Suppressor macrophage (primary cell): ENCODE results near the gene NUP93.
"Not testable (repeated sequence)": the region's sequence is repeated elsewhere in the genome, so short reads cannot be mapped to it uniquely, and the experiment has no call there.

Experiments
- DNase-seq, 4 experiments: peaks; one replicate each; pipeline ENCODE4 v3.0.0-alpha.2; 2020 to 2022

NUP93 gene

DNA sequence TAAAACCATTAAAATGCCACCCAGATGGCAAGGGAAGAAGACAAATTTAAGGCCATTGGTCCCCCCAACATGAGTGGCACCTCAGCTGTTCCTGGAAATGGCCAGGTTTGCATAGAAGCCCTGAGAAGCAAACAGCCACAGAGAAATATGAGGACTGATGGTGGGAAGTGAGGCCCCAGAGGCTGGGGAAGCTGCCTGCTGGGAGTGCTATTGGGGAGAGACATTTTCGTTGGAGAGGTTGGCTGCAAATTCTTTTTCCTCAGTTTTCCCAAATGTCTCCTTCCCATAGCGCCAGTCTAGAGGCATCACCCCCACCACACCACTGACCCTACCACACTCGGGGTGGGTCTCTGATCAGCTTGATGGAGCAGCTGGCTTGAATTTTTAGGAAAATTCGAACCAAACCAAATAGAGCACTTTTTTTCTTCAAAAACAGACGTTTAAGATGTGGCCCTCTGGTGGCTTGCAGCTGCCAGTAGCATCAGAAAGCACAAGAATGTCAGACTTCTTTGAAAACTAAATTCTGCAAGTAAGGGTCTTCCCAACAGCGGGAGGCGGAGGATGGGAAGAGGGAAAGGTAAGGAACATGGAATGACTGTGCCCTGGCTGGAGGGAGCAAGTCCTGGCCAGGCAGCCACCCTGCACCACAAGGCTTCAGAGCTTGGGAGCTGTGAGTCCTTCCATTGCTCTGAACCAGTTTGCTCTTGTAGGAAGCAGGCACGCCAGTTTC lies 121.9 kb downstream of the NUP93 start:
- peak in 1 of 4 experiments; percentile 27 for DNase-seq

DNA sequence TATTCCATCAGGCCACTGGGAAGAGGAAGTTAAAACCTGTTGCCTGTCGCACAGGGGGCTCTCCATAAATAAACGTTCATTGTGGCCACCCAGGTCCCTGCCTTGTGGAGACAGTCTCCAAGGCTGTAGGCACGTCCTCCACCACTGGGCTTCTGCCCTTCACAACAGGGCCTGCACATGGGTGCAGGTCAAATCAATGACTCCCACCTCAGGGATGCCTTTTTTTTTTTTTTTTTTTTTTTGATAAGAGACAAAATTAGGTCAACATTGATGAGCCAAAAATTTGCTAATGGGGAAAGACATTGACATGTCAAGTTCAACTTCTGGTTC lies 122.4 kb downstream of the NUP93 start:
- peak in 3 of 4 experiments; percentile 28 to 35 (median 33) for DNase-seq

DNA sequence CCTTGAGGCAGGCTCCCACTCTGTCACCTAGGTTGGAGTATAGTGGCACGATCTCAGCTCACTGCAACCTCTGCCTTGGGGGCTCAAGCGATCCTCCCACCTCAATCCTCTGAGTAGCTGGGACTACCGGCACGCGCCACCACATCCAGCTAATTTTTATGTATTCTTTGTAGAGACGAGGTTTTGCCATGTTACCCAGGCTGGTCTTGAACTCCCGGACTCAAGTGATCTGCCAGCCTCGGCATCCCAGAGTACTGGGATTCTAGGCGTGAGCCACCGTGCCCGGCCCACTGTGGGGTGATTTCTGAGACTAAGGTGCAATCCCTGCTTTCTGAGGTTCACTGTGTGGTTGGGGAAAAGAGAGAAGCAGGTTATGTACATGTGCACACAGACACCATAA lies 123.0 kb downstream of the NUP93 start:
- DNase-seq: no peak

DNA sequence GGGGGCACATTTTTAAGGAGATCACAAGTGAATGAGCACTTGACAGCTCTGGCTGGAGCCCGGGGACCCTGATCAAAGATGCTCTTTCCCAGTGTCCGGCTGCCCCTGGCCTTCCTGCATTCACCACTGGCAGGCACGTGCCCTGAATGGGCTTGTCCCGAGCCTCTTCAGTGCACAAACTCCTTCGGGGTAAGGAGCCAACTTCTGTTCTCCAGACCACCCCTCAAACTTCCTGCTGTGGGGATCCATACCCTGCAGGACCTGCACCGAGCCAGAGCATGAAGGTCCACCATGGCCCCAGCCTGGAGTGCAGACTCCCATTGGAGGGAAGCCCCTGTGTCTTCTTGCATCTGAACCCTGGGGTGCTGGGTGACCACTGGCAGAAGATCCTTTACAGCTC lies 125.3 kb downstream of the NUP93 start:
- no peak for DNase-seq

DNA sequence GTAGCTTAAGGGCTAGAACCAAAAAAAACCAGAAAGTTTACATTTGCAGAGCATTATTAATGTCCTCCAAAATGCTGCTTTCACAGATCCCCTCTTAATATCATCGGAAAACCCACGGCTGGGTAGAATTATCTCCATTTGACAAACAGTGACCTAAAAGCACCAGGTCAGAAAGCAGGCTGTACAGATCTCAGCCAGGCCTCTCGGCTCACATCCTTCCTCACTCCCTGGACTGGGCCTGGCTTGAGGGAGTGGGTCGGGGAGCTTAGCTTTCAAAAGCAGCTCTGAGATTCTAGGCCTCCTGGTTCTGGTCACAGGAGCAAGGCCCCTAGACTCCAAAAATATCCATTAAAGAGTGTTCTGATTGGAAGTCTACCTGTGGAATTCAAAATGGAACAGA lies 126.0 kb downstream of the NUP93 start:
- DNase-seq: no peak

DNA sequence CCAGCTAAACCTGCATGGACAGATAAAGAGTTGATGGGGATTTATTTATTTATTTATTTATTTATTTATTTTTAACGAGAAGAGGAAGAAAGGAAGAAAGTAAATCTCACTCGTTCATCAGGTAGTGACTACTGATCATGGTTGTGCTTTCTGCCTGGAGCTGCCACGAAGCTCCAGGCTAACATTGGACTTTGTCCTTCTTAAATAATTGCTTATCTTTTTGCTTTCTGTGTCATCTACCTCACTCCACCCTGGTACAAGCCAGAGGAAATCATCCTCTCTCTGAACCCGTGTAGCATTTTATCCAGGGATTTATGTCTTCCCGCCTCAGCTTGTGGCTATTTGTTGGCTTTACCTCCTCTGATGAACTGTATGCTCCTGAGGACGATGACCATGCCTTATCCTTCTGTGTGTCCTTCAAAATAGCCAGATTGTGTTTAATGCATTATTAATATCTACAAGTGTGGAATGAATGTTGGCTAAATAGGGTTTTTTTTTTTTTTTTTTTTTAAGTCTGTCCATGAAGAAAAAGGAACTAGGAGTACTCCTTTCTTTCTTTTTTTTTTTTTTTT lies 127.0 kb downstream of the NUP93 start:
- peak in 1 of 4 experiments; percentile 34 for DNase-seq

DNA sequence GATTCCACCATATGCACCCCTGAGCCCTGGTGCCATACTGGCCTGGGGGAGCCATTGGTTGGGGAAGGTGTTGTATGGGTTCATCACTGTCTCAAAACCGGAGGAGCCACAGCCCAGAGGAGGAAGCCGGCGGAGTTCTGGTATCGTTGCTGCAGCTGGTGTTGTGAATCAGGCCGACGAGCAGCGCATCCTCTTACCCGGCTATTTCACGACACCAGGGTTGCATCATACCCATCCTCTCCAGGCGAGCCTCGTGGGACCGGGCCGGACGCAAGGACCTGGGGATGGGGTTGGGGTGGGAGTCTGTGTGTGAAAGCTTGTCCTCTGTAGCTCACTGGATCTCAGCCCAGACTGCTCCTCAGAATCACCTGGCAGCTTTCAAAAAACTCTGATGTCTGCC lies 128.4 kb downstream of the NUP93 start:
- DNase-seq: peak; percentile 48 to 71 (median 64)

DNA sequence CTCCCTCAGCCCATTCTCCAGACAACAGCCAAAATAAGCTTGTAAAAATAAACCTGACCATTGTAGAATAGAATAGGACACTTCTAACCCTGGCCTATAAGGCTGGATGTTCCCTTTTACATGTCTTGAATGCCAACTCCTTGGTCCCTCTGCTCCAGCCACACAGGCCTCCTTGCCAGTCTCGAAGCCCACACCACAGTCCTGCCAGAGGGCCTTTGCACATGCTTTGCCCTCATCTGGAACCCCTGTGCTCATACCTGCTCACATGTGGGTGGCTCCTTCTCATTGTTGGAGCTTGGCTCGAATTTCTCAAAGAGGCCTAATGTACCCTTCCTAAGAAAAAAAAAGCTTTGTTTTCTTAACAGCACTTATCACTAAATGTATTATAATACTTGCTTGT lies 129.7 kb downstream of the NUP93 start:
- no peak for DNase-seq

DNA sequence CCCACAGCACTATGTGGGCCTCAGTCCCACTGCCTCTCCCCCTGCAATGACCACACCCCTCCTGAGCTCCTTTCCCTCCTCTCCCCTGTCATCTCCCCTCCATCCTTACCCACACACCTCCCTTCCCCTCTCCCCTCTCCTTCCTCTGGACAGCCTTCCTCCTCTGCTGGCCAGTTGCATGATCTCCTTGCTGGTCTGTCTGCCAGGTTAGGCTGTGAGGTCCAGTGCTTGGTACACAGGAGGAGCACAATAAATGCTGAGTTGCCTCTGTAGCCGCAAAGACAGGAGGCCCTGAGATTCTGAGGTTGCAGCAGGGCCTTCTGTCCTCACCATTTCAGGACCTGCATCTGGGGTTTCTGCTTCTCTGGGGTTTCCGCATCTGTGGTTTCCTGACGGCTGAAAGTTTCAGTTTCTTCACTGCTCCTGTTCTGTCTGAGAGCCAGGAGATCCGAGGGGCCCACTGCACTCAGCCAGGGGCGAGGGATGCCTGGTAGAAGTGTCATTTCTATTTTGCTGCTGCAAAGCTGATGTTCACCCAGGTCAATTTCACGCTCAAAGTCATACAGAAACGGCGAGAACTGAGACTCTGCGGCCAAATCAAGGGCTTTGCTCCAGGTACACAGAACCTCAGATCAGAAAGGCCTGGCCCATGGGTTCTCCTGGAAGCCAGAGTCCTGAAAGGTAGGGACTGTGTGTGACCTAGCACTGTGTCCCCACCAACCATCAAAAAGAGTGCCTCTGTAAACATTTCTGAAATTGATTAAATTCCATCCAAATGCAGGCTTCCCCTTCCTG lies 130.5 kb downstream of the NUP93 start:
- peak in 1 of 4 experiments; percentile 48 for DNase-seq

DNA sequence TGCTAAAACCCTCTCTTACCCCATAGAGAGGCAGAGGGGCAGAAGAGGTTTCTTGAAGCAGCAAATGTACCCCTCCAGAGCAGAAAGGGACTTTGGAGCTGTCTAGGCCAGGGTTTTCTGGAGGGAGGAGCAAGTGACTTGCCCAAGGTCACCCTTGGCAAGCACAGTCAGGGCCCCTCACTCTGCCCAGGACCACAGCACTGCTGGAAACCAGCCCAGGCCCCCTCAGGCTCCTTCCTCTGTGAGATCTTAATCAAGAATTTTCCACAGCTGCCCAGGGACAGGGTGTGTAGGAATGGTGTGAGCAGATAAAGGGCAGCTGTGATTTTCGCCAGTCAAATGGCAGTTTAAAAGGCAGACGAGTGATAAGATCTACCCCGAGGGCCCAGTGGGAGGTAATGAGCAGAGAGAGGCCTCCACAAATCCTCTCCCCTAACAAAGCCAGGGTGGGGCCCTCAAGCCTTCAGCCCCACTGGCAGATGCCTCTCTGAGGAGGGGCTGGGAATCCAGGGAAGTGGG lies 131.2 kb downstream of the NUP93 start:
- no peak for DNase-seq

DNA sequence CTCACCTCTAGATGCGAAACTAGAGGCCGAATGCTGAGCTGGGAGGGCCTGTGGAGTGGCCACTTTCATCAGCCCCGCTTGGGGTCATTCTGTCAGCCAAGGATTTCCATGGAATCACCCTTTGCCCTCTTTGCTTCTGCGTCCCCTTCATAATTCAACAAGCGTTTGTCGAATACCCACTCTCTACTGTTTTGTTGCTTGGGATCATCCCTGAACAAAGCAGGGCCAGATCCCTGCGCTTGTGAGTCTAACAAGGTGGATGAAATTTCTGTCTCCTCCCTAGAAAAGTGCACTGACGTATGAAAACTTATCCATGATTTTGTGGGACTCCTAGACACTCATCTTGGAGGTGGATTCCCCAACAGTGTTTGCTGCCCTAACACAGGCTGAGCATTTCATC lies 131.8 kb downstream of the NUP93 start:
- no peak for DNase-seq

DNA sequence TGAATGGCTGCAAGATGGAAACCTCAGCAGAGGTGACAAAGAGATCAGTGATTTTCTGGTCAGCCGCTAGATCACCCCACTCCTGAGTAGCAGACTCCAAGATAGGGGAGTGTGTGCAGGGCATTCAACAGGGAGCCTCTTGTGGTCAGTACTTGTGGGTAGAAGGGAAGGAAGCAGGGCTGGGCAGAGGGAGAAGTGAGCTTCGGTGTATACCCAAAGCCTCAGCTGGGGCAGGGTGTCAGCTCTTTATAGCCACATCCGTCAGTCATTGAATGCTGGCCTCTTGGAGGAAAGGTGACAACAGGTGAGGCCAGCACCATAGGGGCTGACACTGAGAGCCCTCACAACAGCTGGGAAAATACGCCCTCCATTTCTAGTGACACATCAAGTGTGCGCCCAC lies 132.8 kb downstream of the NUP93 start:
- peak; percentile 36 to 70 (median 62) for DNase-seq

DNA sequence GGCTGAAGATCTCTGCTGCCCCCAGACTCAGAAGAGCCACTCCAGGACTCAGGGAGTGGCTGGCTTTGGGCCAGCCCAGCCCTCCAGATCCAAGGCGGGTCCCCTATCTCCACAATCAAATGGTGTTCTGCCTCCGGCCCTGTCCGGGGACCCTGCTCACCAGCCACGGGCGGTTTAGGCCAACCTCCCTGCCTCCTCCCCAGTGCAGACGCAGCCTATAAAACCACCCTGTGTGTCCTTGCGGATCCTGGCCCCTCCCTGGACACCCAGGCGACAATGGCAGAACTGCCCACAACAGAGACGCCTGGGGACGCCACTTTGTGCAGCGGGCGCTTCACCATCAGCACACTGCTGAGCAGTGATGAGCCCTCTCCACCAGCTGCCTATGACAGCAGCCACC lies 135.0 kb downstream of the NUP93 start, which contains the start of gene SLC12A3:
Gene SLC12A3, plus strand, starts transcription at position 248 of the 400 bp plus-strand sequence. Its CDS starts 29 bp downstream, at position 277.
- no peak for DNase-seq

DNA sequence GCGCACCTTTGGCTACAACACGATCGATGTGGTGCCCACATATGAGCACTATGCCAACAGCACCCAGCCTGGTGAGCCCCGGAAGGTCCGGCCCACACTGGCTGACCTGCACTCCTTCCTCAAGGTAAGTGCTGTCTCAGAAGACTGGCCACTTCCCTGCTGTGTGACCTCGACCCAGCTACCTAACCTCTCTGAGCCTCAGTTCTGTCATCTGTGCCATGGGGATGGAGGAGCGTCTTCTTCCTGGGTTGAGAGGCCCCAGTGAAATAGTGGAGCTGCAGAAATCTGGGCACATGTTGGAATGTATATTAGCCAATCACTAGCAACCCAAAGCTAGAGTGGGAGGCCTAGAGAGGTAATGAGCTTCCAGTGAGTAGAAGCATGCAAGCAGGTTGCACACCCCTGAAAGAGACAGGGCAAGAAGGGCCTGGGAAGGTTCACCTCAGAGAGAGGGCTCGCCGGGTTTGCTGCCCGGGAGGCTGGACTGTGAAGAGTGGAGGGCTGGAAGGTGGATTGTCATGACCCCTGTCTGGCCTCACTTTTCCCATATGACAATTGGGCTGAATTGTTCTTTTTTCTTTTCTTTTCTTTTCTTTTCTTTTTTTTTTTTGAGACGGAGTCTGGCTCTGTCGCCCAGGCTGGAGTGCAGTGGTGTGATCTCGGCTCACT lies 135.6 kb downstream of the NUP93 start:
- DNase-seq: no peak

DNA sequence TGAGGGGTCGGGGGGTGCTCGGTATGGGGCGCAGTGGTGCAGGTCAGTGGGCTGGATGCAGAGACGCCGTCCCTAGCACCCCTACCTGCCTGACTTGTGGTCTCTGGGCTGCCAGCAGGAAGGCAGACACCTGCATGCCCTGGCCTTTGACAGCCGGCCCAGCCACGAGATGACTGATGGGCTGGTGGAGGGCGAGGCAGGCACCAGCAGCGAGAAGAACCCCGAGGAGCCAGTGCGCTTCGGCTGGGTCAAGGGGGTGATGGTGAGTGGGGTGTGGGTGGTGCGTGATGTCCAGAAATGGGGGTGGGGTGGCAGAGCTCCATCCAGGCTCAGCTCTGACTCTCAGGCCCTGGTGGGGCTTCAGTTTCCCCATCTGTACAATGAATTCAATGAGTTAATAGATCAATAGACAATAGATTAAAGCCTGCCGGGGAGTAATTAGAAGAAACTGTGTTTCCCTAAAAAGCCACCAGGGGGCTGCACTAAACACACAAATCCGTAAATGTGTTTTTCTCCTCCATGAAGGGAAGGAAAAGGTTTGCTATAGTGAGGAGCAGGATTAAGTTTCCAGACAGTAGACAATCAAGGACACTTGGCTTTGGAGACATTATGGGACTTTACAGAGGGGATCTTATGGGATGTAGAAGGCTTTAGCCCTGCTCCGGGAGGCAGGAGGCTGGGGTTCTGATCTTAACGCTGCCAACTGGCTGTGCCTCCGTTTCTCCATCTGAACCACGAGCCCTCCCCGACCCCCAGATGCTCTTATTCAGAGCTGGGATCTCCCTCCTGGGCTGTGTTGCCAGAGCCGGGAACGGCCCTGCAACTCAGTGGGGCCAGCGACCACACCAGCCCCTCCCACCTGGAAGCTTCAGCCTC lies 137.3 kb downstream of the NUP93 start:
- DNase-seq: peak; percentile 76 to 86 (median 80)

DNA sequence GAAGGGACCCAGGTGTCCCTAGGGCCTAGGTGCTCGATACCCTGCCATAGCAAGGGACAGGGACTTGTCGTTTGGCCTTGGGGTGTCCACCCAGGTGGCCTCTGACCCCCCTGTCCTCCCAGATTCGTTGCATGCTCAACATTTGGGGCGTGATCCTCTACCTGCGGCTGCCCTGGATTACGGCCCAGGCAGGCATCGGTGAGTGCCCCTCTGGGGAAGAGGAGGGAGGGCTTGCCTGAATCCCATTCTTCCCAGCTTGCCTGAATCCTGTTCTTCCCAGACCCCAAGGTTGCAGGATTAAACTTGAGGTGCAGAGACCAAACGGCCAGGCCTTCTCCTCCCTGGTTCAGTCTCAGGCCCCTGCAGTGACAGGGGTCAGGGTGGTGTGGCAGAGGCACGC lies 138.2 kb downstream of the NUP93 start:
- DNase-seq: no peak

DNA sequence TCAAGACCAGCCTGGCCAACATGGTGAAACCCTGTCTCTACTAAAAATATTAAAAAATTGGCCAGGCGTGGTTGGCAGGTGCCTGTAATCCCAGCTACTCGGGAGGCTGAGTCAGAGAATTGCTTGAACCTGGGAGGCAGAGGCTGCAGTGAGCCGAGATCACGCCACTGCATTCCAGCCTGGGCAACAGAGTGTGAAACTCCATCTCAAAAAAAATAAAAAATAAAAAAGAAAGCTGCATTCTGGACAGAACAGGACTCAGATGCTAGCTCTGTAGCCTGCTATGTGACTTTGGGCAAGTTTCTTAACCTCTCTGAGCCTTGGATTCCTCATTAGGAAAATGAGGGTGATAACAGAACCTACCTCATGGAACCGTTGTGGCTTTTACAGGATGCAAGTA lies 138.8 kb downstream of the NUP93 start:
- not testable (repeated sequence) for DNase-seq

DNA sequence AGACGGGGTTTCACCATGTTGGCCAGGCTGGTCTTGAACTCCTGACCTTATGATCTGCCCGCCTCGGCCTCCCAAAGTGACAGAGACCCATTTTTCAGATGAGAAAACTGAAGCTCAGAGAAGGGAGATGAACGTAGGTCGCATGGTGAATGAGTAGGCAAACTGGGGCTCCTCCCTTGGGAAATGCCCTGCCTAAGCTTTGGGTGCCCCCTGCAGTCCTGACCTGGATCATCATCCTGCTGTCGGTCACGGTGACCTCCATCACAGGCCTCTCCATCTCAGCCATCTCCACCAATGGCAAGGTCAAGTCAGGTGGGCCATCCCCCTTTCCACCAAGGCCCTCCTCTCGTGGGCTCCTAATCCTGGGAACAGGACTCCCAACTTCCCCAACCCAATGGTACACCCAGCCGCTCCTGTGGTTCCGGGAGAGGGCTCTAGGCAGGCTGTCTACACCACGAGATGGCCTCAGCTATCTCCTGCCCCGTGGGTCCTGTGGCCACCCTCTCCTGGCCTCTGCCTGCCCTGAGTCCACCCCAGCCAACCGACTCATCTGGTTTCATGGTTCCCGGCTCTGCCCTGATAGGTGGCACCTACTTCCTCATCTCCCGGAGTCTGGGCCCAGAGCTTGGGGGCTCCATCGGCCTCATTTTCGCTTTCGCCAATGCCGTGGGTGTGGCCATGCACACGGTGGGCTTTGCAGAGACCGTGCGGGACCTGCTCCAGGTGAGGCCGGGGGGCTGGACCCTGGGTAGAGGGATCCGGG lies 139.8 kb downstream of the NUP93 start:
- DNase-seq: peak in 3 of 4 experiments; percentile 55 to 72 (median 56)

DNA sequence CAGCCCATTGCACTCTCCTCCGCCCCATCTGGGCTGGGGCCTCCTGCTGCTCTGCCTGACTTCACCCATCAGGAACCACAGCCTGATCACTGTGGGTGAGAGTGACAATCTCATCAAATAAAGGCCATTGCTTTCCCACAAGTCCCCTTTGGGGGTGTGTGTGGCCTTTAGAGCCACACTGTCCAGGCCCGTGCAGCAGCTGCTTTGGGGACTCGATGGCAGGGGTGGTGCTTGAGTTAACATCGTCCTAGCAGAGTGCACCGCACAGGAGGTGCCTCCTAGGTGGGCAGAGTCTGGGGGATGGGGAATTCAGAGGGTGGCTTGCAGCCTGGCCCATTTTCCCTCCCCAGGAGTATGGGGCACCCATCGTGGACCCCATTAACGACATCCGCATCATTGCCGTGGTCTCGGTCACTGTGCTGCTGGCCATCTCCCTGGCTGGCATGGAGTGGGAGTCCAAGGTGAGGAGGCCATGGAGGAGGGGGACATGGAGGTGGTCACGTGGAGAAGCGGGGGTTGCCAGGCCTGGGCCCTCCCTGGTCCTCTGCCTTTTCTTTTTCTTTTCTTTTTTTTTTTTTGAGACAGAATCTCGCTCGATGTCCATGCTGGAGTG lies 140.5 kb downstream of the NUP93 start:
- peak in 1 of 4 experiments; percentile 24 for DNase-seq

DNA sequence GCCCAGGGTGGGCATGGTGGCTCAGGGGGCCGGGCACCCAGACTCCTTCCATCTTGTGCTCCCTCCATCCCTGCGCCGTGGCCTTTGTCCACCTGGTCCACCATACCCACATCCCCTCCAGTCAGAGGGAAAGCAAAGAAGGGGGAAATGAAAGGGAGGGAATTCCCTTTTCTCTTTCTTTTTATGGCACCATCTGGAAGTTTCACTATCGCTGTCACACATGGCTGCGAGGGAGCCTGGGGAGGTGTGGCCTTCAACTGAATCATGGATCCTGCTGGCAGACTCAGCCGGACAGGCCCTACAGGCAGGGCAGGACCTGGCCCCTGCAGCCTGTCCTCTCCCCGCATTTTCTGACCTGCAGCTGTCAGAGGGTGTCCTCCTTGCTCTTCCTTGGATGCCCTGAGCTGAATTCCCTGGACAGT lies 141.3 kb downstream of the NUP93 start:
- peak; percentile 49 to 73 (median 69) for DNase-seq
